Lower lobe of right lung (tissue), 2 donors: ENCODE data around the gene TDP1. TPM values are rescaled to one million over a fixed set of nuclear protein-coding genes. Genes with fewer than 3 reads are reported as not detected.

Experiments used
- ATAC-seq, 2 donors: fragments of 200-7000 bp; cut with Tn5 transposase; one replicate each; pipeline ENCODE4 v1.9.1; 2020 to 2022; ENCODE audit warnings: mild to moderate bottlenecking in 2 of 2, moderate library complexity in 2 of 2
- DNase-seq: peaks from one replicate; pipeline ENCODE4 v3.0.0-alpha.2; 2020
- H3K27ac ChIP-seq: fragments of 200-600 bp; one replicate; pipeline ENCODE4 v1.8.0; 2022
- H3K27me3 ChIP-seq: fragments of 200-600 bp; one replicate; pipeline ENCODE4 v1.8.0; 2022; ENCODE audit warnings: low read depth
- H3K36me3 ChIP-seq: fragments of 200-600 bp; one replicate; pipeline ENCODE4 v1.8.0; 2022; ENCODE audit warnings: mild to moderate bottlenecking
- H3K4me1 ChIP-seq: fragments of 200-600 bp; one replicate; pipeline ENCODE4 v1.8.0; 2022
- H3K4me3 ChIP-seq: fragments of 200-600 bp; one replicate; pipeline ENCODE4 v1.8.0; 2022; ENCODE audit warnings: mild to moderate bottlenecking
- H3K9me3 ChIP-seq: fragments of 200-600 bp; one replicate; pipeline ENCODE4 v1.8.0; 2022
- CTCF ChIP-seq: fragments of 200-600 bp; IDR thresholded peaks from one replicate; pipeline ENCODE4 v1.8.0; 2022; ENCODE audit warnings: antibody characterized with exemption, mild to moderate bottlenecking
- intact Hi-C: fragments of 100-400 bp; cut with DNase I; formaldehyde crosslinking; loops from one replicate; pipeline ENCODE4 v1.11.0; 2022
- total RNA-seq: library from RNA; stranded (reverse); fragmentation: NEBNext Ultra II Directional; extraction: Animal tissue kit (Norgen Biotek cat#: 25700); gene quantifications from one replicate; pipeline ENCODE4 v1.2.1, GENCODE V29; 2021
- donor health status: DM: no; HTN: yes; CAD: no; lungs with severe emphysema.

Gene TDP1
- total RNA-seq, 1 donor from 2014 or later = 9.6 TPM

- no peaks in the 10 kb centered on the region for H3K36me3 ChIP-seq
- no peak overlapping the region for H3K27ac ChIP-seq
- H3K27me3 ChIP-seq = no peaks in the 10 kb centered on the region
- H3K4me1 ChIP-seq = no peaks in the 10 kb centered on the region
- H3K9me3 ChIP-seq = no peaks in the 10 kb centered on the region
- intact Hi-C loops = no loop called here
- no peak for TF ChIP-seq CTCF
- DNase-seq (no peak), ATAC-seq (no peak)
- no peak overlapping the region for H3K4me3 ChIP-seq
Measured at GRCh38 chr14:89926694-89927093, 29.0 kb upstream of the TDP1 start.

GRCh38 chr14:89927186-89927865 is 28.4 kb upstream of the TDP1 start:
- intact Hi-C loops = no loop called here
- DNase-seq = no peak
- no peak for TF ChIP-seq CTCF
- no peaks in the 10 kb centered on the region for H3K27me3 ChIP-seq
- H3K9me3 ChIP-seq = no peaks in the 10 kb centered on the region
- ATAC-seq = no peak
- H3K27ac ChIP-seq = no peak overlapping the region
- H3K4me3 ChIP-seq = no peak overlapping the region
- no peaks in the 10 kb centered on the region for H3K4me1 ChIP-seq
- no peaks in the 10 kb centered on the region for H3K36me3 ChIP-seq

GRCh38 chr14:89933002-89933401 is 22.7 kb upstream of the TDP1 start:
- Histone ChIP-seq H3K4me1 (no peaks in the 10 kb centered on the region), H3K36me3 (no peaks in the 10 kb centered on the region), H3K27me3 (no peaks in the 10 kb centered on the region), H3K27ac (no peak overlapping the region), H3K4me3 (no peak overlapping the region), H3K9me3 (no peaks in the 10 kb centered on the region)
- no peak for TF ChIP-seq CTCF
- DNase-seq = no peak
- ATAC-seq = no peak
- intact Hi-C loops = no loop called here

- Histone ChIP-seq H3K27ac (no peak overlapping the region), H3K9me3 (no peaks in the 10 kb centered on the region), H3K36me3 (no peaks in the 10 kb centered on the region), H3K27me3 (no peaks in the 10 kb centered on the region), H3K4me1 (no peaks in the 10 kb centered on the region), H3K4me3 (no peak overlapping the region)
- TF ChIP-seq CTCF = no peak
- no peak for DNase-seq
- ATAC-seq = no peak
- intact Hi-C loops = no loop called here
Measured at GRCh38 chr14:89936654-89937185, 19.0 kb upstream of the TDP1 start.

GRCh38 chr14:89941830-89942377 is 13.8 kb upstream of the TDP1 start:
- no peak overlapping the region for H3K27ac ChIP-seq
- H3K36me3 ChIP-seq = no peaks in the 10 kb centered on the region
- H3K9me3 ChIP-seq = no peaks in the 10 kb centered on the region
- ATAC-seq (no peak), DNase-seq (no peak)
- intact Hi-C loops = loop anchor here (5.0 kb wide), 1 partner anchor 295 kb away; no protein-coding TSS in a partner anchor
- H3K4me1 ChIP-seq = no peaks in the 10 kb centered on the region
- H3K27me3 ChIP-seq = no peaks in the 10 kb centered on the region
- no peak overlapping the region for H3K4me3 ChIP-seq
- no peak for TF ChIP-seq CTCF
